NCI-H446 treated with DMSO at 0.1 percent for 48 hours (cell line): Measurements from ENCODE around the gene NPHP3.

Experiments
- DNase-seq: peaks from one replicate; lab custom pipeline; 2025; lab: John Stamatoyannopoulos, UW

NPHP3 gene

DNA sequence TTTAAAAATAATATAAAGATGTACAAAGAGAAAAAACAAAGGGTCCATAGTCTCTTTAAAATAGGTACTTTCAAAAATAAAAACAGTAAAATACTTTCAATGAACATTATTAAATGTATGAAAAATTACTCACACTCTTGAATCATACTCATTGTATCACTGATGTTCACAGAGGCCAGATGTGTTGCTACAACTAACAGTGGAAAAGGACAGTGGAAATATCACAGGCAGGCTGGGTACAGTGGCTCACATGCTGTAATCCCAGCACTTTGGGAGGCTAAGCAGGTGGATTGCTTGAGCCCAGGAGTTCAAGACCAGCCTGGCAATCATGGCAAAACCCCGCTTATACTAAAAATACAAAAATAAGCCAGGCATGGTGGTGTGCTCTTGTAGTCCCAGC, 26.8 kb downstream of the NPHP3 start:
- DNase-seq = no peak

DNA sequence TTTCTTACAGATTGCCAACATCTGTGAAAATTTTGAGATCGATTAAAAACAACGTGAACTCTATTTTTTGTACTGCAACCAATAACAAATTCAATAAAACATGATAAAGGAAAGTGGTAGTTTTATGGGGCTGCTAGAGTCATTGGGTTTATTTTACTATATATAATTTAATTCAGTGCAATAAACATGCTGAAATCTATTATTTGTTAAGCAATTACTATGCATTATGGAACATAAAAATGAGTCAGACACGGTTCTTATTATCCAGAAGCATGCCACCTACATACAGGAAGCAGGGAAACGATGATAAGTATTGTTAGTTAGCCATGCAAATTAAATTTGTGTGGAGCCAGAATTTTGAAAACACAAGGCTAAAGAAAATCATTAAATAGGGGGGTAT, 27.2 kb downstream of the NPHP3 start:
- DNase-seq = no peak

DNA sequence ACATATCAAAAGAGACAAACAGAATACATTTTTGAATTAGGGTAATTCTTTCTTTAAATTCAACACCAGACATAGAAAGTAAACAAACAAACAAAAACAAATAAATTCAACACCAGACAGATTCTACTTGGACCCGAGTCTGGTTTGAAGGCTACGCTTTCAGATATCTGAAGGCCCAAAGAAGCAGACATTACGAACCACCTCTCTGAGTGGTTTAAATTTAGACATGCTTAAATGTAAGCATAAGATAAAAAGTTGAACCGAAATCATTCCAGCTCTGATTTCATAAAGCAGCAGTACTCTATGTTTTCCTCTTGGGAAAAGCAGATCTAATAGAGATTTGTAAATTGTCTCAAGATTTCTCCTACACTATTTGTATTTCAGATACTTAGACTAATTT, 32.2 kb downstream of the NPHP3 start:
- no peak for DNase-seq

DNA sequence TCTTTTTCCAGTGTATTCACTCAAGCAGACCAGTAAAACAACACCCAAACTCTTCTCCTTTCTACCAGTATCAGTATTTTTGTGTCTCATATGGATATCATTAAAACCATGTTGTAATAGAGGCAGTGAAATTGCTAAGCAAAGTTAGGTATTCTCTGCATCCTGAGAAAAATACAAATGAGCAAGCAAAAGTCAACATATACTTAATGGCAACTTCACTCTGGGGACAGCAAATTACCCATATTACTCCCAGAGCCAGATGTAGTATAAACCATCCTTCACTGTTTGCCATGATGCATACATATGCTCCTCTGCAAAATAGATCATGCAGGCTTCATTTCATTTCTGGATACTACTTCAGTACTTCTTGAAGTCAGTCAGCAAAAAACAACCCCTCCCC, 40.0 kb downstream of the NPHP3 start:
- no peak for DNase-seq

DNA sequence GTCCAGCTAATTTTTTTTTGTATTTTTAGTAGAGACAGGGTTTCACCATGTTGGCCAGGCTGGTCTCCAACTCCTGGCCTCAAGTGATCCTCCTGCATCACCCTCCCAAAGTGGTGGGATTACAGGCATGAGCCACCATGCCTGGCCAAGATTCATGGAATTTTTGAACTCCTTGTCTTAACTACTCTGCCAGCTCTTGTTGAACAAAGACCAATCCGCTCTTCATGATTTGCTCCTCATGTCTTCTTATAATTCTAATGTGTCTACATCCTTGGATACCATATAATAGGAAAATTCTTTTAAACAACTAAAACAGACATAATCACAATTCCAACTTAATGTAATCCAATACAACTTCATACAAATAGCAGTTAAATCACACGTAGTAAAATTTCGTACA, 40.8 kb downstream of the NPHP3 start:
- DNase-seq = no peak

DNA sequence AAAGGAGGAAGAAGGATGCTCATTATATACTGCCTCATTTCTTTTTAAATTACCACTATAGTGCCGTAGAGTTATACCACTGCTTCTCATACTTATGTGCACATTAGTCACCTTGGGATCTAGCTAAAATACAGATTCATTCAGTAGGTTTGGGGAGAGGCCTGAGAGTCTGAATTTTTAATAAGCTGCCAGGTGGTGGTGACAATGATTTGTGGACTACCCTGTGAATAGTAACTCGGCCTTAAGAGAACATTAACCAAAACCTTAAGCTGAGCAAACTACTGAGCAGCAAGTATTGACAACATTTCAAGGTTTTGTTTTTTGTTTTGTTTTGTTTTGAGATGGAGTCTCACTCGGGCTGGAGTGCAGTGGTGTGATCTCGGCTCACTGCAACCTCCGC, 42.3 kb downstream of the NPHP3 start:
- DNase-seq = no peak

DNA sequence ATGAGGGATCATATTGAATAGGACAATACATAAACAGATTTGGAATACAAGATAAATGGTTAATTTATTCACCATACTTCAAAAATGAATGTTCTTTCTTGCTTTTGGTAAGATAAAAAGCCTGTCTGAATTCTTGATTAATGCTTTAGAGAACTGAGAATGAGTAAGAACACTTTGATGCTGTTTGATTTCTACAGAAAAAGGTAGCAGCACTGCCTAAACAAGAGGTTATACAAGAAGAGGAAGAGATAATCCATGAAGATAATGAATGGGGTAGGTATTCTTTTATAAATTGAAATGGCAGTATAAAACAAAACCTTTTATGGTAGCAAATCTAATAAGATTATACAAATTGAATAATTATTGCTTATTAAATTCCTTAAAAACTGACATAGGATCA, 46.8 kb downstream of the NPHP3 start:
- no peak for DNase-seq

DNA sequence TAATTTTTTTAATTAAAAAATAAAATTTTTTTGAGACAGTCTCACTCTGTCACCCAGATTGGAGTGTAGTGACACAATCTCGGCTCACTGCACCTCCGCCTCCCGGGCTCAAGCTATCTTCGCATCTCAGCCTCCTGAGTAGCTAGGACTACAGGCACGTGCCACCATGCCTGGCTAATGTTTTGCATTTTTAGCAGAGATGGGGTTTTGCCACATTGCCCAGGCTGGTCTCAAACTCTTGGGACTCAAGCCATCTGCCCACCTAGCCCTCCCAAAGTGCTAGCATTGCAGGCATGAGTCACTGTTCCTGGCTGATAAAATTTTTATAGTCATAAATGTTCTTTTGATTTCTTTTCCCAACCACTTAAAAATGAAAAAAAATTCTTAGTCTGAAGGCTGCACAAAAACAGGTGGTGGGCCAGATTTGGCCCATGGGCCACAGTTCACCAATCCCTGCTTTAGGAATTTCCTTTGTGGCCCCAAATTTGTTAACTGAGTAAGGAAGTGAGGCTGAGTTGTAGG, 52.9 kb downstream of the NPHP3 start:
- DNase-seq = no peak

DNA sequence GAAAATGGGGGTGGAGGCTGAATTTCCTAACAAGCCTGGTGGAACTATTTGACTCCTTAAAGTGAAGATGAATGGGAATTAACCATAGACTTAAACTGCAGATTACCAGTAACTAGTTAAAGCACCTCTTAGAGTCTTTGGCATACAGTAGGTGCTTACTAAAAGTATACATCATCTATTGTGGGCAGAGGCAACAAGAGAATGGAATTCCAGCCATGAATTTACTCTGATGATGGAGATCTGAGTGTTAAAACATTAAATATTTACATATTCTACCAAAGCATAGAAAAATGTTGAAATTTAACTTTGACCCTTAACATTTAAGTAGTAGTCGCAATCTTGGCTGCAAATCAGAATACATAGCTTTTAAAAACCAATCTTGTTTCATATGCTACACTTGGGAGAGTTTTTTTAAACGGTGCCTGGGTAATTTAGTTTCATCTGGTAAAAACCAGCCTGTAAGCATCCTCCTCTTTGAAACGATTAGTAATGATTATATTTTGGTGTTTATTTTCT, 56.9 kb downstream of the NPHP3 start:
- DNase-seq = no peak

DNA sequence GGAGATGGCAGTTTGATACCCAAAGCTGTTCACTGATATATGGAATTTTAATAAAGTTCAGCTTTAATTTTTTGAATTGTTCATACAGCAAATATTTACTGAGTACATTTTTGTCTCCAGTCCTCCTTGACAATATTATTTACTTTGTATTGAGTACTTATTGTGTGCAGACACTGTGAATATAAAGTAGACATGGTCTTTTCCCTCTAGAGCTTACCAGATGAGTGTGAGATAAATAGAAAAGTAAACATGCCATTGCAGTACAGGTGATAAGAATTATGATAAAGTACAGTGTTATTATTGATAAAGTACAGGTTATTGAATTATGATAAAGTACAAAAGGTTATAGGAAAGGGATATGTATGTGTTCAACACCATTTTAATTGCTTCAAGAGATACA, 60.0 kb downstream of the NPHP3 start:
- no peak for DNase-seq

DNA sequence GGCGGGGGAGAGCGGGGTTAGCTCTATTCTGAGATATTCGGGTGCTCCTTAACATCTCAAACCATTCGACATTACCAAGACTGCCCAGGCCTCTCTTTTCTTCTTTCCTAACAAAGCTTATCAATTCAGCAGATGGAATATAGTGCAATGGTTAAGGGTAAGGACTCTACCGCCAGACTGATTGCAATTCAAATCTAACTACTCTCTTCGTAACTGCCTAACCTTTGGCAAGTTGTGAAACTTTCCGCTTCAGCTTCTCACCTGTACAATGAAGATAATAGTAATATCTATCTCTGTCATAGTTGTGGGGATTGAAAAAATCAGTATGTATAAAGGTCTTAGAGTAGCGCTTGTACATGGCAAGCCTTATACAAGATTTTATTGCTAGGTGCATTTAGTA, 61.1 kb downstream of the NPHP3 start:
- DNase-seq = no peak

DNA sequence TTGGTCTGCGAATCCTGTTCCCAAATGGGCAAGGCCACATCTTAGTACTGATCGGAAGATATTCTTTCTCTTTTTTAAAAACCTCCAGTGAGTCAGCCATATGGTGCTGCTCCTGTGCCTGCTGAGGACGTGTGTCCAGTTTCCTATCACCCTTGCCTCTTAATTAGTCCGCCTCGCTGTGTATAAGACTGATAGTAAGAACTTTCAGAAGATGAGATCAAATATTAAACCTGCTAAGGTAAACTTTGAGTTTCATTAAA, 61.5 kb downstream of the NPHP3 start:
- no peak for DNase-seq

DNA sequence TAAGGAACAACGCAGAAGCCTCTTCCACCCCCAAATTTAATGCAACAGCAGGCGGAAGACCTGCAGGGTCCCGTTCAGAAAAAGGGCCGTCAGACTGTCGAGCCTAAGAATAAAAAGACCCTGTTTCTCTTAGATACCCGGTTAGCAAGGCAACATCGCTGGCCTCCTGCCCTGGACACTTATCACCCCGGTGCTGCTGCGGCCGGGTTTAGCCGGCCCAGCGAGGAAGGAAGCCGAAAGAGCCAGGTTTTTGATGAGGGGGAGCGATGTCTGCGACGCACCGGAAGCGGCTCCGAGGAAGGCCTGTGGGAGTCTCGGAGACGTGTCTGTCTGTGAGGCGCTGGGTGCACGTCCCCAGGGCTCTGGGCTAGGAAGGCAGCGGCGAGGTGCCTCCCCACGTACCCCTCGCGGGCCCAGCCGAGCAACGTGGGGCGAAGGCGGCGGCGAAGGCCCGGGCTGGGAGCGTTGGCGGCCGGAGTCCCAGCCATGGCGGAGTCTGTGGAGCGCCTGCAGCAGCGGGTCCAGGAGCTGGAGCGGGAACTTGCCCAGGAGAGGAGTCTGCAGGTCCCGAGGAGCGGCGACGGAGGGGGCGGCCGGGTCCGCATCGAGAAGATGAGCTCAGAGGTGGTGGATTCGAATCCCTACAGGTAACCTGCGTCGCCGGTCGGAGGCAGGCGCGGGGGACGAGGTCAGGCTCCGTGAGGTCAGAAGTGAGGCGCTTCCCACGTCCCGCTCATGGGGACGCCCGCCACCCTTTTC, 62.0 kb downstream of the NPHP3 start, which contains the start of gene UBA5:
UBA5 (plus strand) TSS at position 278 of the 759 bp plus-strand sequence; CDS start at position 487, 209 bp downstream.
- DNase-seq = peak; percentile 57

DNA sequence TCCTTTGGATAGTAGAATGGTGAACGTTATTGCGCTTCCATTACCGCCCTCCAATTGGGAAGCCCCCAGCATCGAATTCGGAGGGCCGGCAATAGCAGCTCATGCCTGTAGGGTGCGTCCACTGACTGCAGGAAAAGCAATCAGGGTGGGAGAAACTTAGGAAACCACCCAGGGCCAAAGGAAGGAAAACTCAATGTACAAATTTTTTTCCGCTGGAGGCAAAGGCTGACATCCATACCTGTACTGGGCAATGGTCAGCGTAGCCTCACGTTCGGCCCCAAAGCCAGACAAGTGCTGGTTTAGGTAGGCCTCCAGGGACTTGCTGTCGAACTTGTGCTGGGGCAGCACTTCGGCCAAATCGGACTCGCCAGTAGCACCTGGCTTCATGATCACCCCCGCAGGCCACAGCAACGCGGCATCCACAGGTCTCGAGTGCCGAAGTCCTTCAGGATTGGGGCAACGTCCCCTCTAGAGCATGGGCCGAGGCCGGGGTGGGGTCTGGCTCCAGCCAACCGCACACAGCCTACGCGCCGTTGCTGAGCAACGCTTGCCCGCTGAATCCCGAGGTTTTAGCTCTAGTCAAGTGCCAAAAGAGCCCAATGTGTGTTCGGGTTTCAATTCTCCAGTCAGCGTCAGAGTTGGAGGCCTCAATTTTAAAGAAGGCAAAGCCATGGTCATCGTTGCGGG, 62.7 kb downstream of the NPHP3 start, which contains the start of gene ACAD11:
ACAD11 (minus strand) TSS at position 445 of the 687 bp plus-strand sequence; CDS start at position 387, 58 bp downstream.
- peak; percentile 76 for DNase-seq

DNA sequence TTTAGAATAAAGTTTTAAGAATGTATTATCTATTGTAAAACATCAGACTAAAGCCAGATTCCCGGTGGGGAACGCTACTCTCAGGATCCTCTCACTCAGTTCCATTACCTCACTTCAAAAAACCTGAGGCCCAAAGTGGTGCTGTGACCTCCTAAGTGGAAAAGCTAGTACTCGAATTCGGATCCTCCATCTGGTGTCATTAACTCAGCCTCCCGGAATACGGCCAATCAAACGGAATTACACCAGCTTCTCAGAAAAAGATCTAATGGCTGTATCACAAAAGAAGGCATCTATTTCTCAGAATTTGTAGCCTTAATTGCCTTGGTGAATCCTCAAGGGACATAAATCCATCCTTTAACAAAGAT, 63.2 kb downstream of the NPHP3 start:
- DNase-seq = peak; percentile 76

DNA sequence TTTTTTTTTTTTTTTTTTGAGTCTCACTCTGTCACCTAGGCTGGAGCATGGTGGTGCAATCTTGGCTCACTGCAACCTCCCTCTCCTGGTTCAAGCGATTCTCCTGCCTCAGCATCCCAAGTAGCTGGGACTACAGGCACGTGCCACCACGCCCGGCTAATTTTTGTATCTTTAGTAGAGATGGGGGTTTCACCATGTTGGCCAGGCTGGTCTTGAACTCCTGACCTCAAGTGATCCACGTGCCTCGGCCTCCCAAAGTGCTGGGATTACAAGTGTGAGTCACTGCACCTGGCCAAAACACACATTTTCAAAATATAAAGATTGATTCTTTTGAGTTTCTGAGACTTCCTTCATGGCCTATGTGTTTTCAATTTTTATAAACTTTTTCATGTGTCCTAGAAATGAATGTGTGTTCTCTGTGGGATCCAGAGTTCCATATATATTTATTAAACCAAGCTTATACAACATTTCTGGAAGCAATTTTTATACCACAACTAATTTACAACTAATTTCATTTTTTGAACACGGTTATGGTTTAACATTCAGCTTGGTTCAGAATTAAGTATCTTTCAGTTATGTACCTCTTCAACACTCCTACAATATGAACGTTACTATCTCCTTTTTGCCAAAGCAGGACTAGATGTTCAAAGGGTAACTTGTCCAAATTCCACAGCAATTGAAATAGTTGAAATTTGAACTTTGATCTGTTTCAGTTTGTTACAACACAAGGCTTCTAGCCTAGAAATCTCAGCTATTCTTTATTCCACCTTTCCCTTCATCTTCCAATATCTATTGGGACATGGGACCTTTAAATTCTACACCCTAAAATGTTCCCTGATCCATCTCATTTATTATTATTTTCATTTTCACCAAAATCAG, 64.1 kb downstream of the NPHP3 start:
- no peak for DNase-seq

DNA sequence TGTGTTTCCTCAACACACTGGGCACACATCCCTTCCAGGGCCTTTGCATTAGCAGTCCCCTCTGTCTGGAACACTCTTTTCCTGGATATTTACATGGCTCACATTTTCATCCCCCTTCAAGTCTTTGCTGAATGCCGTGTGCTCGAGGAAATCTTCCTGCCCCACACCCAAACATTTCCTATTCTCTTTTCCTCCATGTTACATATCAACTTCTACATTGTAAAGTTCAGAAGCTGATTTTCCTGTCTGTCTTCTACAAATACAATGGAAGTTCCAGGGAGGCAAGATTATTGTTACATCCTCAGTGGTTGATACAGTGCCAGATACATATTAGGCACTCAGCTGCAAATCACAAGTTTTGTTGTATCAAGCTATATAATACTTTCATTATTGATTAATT, 66.7 kb downstream of the NPHP3 start:
- no peak for DNase-seq

DNA sequence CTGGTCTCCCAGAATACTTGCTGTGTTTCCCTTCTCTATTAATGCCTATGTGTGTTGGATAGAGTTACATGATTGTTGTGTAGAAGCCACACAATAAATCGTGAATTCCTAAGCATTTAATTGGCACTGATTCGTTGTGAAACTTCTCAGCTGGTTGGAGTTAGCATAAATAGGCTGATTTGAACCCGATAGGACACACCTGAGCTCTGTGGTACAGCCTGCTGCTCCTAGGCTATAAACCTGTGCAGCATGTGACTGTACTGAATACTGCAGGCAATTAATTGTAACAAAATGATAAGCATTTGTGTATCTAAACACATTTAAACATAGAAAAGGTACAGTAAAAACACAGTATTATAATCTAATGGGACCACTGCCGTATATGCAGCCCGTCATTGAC, 67.5 kb downstream of the NPHP3 start:
- no peak for DNase-seq

DNA sequence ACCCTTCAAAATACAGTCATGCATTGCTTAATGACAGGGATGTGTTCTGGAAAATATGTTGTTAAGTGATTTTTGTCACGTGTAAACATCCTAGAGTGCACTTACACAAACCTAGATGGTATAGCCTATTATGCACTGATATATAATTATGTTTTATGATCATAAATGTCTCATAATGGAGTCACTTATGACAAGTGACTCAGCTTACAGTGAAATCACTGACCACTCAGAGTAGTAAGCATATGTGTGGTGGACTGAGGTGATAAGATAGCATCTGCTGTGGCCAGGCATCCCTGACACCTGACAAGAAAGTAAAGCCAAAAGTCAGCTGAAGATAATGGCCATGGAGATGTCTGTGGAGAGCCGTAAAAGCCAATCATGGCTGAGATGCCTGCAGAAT, 68.0 kb downstream of the NPHP3 start:
- DNase-seq = no peak

DNA sequence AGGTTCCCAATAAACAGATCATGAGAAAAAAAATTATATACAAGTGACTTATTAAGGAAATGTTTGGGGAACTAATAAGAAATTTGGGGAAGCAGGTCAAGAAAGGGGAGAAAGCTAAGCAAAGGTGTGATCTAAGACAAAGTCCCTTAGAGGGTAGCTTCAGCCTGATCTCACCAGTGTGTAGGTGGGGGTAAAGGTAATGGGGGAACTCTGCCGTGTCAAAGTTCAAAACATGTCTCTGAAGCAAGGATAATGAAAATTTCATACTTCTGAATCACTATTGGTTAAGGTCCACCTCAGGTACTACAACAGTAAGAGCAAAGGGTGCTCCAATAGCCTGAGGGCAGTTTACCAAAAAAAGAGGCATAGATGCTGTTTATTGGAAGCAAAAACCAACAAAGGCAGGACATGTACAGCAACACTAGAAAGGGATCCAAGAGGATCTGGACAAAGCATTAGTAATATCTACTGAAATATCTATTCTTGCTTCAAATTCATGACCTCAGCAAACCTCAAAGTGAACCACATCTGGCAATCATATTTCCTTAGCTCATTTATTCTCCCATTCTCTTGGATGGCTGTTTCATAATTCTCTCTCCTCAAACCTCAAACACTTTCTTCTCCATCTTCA, 69.5 kb downstream of the NPHP3 start:
- no peak for DNase-seq

DNA sequence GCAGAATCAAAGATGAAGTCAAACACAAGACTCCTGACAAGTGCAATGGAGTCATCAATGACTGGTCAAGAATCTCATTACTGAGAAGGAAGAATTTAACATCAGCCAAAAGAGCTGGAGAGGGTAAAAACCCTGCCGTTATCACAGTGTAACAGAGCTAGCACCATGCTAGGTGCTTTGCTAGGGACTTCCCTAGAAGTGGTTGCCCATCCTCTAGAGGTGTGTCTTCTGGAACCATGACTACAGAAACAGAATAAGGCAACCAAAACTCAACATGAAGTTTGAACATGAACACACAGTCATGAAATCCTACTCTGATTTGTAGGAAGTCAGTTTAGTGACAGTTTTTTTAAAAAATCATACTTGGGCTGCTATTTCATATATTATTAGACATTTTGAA, 72.1 kb downstream of the NPHP3 start:
- no peak for DNase-seq

DNA sequence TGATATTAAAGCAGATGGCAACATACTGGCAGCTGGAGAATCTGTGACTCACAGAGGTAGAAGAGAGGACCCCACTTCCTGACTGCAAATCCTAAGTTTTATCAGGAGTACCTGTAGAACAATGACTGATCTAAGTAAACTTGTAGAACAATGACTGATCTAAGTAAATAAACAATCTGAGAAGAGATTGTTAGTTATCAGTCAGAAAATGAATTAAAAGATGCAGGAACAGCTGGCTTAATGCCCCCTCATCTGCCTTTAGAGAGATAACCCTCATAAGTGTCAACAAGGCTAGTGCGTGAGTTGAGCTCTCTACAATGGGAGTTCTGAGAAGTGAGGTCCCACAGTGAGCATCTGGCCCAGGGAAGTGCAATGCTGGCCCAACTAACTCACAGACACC, 77.2 kb downstream of the NPHP3 start:
- no peak for DNase-seq
